Neural progenitor cell (in vitro differentiated cells): Measurements from ENCODE around the gene NUDT16L1.

Source experiments
- EZH2 ChIP-seq: fragments of 200-600 bp; sonication (generic); IDR thresholded peaks from 2 replicates; pipeline ENCODE4 v1.6.1; 2017; ENCODE audit warnings: antibody characterized with exemption, mild to moderate bottlenecking, moderate library complexity
- EZH2phosphoT487 ChIP-seq: fragments of 200-600 bp; sonication (generic); IDR thresholded peaks from 2 replicates; pipeline ENCODE4 v1.6.1; 2017; ENCODE audit warnings: antibody characterized with exemption
- TF ChIP-seq, protein P1 (sequence below): fragments of 200-600 bp; sonication (generic); IDR thresholded peaks from 2 replicates; pipeline ENCODE4 v1.5.1; 2017; ENCODE audit warnings: antibody characterized with exemption, mild to moderate bottlenecking

DNA sequence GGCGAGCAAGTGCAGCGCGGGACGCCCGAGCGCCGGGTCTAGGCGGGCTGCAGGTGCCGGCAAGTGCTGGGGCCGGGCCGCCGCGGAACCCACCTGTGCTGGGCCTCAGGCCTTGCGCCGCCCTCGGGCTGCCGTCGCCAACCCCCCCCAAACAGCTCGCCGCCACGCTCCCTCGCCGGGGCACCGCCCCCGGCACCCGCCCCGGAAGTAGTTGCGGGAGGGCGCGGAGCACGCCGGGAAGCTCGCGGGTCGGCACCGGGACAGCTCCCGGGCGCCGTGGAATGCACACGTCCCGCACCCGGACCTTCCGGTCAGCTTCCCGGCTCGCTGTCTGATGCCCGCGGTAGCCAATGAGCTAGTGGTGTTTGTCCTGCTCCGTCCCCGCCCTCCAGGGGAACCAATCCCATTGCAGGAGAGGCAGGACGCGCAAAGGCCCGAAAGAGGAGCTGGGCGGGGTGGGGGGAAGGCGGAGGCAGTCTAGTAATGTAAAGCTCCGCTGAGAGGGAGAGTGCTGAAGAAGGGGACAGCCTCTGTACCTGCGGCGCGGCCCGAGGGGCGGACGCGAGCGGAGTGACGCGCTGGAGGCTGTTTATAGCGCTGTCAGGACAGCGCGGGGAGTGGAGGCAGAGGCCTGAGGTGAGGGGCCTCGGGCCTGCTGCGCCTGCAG is 40.8 kb downstream of the NUDT16L1 start, which contains the start of the genes ANKS3 and DNAAF8:
- TF ChIP-seq, protein P1, sequence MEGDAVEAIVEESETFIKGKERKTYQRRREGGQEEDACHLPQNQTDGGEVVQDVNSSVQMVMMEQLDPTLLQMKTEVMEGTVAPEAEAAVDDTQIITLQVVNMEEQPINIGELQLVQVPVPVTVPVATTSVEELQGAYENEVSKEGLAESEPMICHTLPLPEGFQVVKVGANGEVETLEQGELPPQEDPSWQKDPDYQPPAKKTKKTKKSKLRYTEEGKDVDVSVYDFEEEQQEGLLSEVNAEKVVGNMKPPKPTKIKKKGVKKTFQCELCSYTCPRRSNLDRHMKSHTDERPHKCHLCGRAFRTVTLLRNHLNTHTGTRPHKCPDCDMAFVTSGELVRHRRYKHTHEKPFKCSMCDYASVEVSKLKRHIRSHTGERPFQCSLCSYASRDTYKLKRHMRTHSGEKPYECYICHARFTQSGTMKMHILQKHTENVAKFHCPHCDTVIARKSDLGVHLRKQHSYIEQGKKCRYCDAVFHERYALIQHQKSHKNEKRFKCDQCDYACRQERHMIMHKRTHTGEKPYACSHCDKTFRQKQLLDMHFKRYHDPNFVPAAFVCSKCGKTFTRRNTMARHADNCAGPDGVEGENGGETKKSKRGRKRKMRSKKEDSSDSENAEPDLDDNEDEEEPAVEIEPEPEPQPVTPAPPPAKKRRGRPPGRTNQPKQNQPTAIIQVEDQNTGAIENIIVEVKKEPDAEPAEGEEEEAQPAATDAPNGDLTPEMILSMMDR, result no peak
- TF ChIP-seq EZH2 (peak; percentile 45), EZH2phosphoT487 (no peak)
